Measurements from ENCODE around the gene PRKAG2.
"Not testable (repeated sequence)": the region's sequence is repeated elsewhere in the genome, so short reads cannot be mapped to it uniquely, and the experiment has no call there.

Gene PRKAG2

GRCh38 chr7:151885202-151885580 is 8.3 kb upstream of the PRKAG2 start:
- in situ Hi-C loops (cut with MboI; ENCODE audit: low sequenced_read_pairs), result no loop called here

GRCh38 chr7:151884312-151885201 is 7.6 kb upstream of the PRKAG2 start:
- in situ Hi-C loops (cut with MboI; ENCODE audit: low sequenced_read_pairs), result no loop called here

- in situ Hi-C loops (cut with MboI; ENCODE audit: low sequenced_read_pairs), result no loop called here
Observed at GRCh38 chr7:151883857-151884256, 6.9 kb upstream of the PRKAG2 start.

- in situ Hi-C loops (cut with MboI; ENCODE audit: low sequenced_read_pairs), result no loop called here
Observed at GRCh38 chr7:151882734-151883133, 5.8 kb upstream of the PRKAG2 start.

- in situ Hi-C loops (cut with MboI; ENCODE audit: low sequenced_read_pairs), result no loop called here
Observed at GRCh38 chr7:151880688-151881087, 3.8 kb upstream of the PRKAG2 start.

GRCh38 chr7:151877911-151878835 is 1.3 kb upstream of the PRKAG2 start:
- in situ Hi-C loops (cut with MboI; ENCODE audit: low sequenced_read_pairs), result no loop called here

- in situ Hi-C loops (cut with MboI; ENCODE audit: low sequenced_read_pairs), result no loop called here
Observed at GRCh38 chr7:151875942-151876898, 695 bp downstream of the PRKAG2 start.

- in situ Hi-C loops (cut with MboI; ENCODE audit: low sequenced_read_pairs), result not testable (repeated sequence)
Observed at GRCh38 chr7:151874479-151874878, 2.4 kb downstream of the PRKAG2 start.

GRCh38 chr7:151873402-151873965 is 3.4 kb downstream of the PRKAG2 start:
- in situ Hi-C loops (cut with MboI; ENCODE audit: low sequenced_read_pairs), result no loop called here

GRCh38 chr7:151872531-151873401 is 4.1 kb downstream of the PRKAG2 start:
- in situ Hi-C loops (cut with MboI; ENCODE audit: low sequenced_read_pairs), result no loop called here

- in situ Hi-C loops (cut with MboI; ENCODE audit: low sequenced_read_pairs), result no loop called here
Observed at GRCh38 chr7:151871904-151872303, 5.0 kb downstream of the PRKAG2 start.

- in situ Hi-C loops (cut with MboI; ENCODE audit: low sequenced_read_pairs), result no loop called here
Observed at GRCh38 chr7:151871189-151871735, 5.7 kb downstream of the PRKAG2 start.

- in situ Hi-C loops (cut with MboI; ENCODE audit: low sequenced_read_pairs), result no loop called here
Observed at GRCh38 chr7:151869968-151870918, 6.7 kb downstream of the PRKAG2 start.

- in situ Hi-C loops (cut with MboI; ENCODE audit: low sequenced_read_pairs), result no loop called here
Observed at GRCh38 chr7:151869455-151869854, 7.5 kb downstream of the PRKAG2 start.

- in situ Hi-C loops (cut with MboI; ENCODE audit: low sequenced_read_pairs), result no loop called here
Observed at GRCh38 chr7:151869109-151869428, 7.8 kb downstream of the PRKAG2 start.

GRCh38 chr7:151868396-151869108 is 8.4 kb downstream of the PRKAG2 start:
- in situ Hi-C loops (cut with MboI; ENCODE audit: low sequenced_read_pairs), result no loop called here

- in situ Hi-C loops (cut with MboI; ENCODE audit: low sequenced_read_pairs), result no loop called here
Observed at GRCh38 chr7:151867912-151868311, 9.0 kb downstream of the PRKAG2 start.

Measured in HL-60/S4 treated with phorbol 12-myristate 13-acetate at 8.2 ng/mL for 4 days and 3 days (cell line).